Cardiac septum (tissue), 1 donor: ENCODE measurements around the gene TMEM238. TPM values are rescaled to one million over a fixed set of nuclear protein-coding genes. Genes with fewer than 3 reads are reported as not detected.

Experiments used
- DNase-seq: peaks from one replicate; pipeline ENCODE4 v3.0.0-alpha.2; 2020; ENCODE audit warnings: low spot score
- intact Hi-C: fragments of 100-400 bp; cut with DNase I; formaldehyde crosslinking; loops from one replicate; pipeline ENCODE4 v1.14.0; 2022
- total RNA-seq: library from RNA; stranded (reverse); fragmentation: NEBNext Ultra II Directional; extraction: Animal tissue kit (Norgen Biotek cat#: 25700); gene quantifications from one replicate; pipeline ENCODE4 v1.2.1, GENCODE V29; 2021
- donor health status: DM: no; HTN: no; CAD: no.

The TMEM238 gene
- total RNA-seq, 1 donor from 2014 or later = 0.65 TPM

GRCh38 chr19:55365964-55366363 lies 18.1 kb downstream of the TMEM238 start:
- no peak for DNase-seq
- intact Hi-C loops = no loop called here

DNA sequence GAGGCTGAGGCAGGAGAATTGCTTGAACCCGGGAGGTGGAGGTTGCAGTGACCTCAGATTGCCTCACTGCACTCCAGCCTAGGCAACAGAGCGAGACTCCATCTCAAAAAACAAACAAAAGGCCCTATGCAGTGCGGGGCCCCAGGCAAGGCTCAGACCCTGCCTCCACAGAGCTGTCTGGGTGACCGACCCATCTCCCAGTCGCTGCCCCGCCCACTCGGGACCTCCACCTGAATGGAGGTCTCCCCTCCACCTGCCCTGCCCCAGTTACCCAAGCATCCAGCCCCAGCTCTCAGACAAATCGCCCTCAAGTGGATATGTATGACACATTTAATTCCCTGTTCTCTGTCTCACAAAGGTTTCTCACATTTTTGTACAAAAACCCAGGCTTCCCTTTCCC lies 18.8 kb downstream of the TMEM238 start:
- DNase-seq = no peak
- intact Hi-C loops = no loop called here

DNA sequence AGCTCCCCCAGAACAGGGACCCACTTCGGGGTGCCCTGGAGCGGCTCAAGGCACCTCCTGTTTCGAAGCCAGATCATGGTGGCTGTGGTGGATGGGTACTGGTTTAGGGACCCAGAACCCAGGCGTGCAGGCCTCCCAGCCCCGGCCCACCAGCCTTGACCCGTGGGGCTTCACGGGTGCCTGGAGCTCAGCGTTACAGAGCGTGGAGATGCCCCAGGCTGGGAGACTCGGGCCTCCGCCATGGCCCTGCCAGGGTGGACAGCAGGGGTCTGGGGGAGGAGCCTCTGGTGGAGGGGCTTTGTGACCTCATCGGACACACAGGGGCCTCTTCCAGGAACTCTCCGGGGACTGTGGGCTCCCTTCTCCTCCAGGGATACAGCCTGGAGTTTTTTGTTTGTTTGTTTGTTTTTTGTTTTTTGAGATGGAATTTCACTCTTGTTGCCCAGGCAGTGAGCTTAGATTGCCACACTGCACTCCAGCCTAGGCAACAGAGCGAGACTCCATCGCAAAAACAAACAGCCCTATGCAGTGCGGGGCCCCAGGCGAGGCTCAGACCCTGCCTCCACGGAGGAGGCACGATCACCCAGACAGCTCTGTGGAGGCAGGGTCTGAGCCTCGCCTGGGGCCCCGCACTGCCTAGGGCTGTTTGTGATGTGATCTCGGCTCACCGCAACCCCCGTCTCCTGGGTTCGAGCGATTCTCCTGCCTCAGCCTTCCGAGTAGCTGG lies 20.9 kb downstream of the TMEM238 start, which contains the start of gene GARIN5B:
Gene GARIN5B (minus strand): TSS at position 271 of the 727 bp plus-strand sequence. CDS start 194 bp downstream, at position 77.
- intact Hi-C loops = no loop called here
- no peak for DNase-seq

DNA sequence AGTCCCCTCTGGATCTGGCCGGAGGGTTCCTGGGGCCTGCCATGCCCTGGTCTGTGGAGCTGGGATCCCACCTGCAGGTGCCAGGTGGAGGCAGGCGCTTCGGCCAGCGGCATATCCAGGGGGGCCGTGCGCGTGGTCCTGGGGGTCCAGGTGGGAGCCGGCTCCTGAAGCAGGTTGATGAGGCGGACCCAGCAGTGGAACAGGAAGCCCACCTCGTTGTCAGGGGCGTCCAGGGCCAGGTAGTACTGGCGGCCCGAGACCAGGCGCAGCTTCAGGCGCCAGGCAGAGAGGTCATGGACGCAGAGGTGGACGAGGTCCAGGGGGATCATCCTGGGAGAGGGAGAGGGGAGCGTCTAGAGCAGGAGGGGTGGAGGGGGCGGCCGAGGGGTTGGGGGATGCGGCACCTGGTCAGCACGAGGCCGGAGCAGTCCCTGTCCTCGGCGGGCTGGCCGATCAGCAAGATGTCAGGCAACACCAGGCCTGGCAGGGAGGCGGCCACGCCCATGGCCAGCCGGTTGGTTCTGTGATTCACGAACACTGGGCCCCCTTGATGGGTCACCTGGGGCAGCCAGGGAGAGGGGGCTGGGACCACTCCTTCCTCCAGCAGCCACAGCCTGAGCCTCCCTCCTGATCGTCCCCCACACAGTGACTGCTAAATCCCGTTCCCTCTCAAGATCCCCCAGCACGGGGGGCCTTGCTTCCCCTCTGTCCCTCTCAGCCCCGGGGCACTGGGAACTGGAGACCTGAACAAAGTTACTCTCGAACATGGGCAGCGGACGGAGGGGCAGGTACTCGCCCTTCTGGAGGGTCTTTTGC lies 21.7 kb downstream of the TMEM238 start:
- intact Hi-C loops = no loop called here

DNA sequence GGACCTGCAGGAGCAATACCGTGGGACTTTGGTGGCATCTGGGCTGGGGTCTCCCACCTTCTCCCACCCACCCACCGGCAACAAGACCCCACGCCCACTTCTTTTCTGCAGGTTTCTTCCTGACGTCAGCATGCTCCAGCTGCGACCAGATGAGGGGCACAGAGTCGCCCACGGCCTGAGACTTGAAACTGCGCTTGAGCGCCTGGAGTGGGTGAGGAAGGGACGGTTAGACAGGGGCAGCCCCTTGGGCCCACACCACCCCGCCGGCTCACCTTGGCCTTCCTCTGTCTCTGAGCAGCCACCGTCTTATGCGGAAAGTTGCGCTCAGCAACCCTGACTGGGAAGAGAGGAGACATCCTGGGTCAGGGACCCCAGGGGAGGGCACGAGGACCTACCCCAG lies 23.2 kb downstream of the TMEM238 start:
- no peak for DNase-seq
- intact Hi-C loops = no loop called here

More for the DNA sequence above, 21.7 kb downstream of the TMEM238 start:
- no peak for DNase-seq

DNA sequence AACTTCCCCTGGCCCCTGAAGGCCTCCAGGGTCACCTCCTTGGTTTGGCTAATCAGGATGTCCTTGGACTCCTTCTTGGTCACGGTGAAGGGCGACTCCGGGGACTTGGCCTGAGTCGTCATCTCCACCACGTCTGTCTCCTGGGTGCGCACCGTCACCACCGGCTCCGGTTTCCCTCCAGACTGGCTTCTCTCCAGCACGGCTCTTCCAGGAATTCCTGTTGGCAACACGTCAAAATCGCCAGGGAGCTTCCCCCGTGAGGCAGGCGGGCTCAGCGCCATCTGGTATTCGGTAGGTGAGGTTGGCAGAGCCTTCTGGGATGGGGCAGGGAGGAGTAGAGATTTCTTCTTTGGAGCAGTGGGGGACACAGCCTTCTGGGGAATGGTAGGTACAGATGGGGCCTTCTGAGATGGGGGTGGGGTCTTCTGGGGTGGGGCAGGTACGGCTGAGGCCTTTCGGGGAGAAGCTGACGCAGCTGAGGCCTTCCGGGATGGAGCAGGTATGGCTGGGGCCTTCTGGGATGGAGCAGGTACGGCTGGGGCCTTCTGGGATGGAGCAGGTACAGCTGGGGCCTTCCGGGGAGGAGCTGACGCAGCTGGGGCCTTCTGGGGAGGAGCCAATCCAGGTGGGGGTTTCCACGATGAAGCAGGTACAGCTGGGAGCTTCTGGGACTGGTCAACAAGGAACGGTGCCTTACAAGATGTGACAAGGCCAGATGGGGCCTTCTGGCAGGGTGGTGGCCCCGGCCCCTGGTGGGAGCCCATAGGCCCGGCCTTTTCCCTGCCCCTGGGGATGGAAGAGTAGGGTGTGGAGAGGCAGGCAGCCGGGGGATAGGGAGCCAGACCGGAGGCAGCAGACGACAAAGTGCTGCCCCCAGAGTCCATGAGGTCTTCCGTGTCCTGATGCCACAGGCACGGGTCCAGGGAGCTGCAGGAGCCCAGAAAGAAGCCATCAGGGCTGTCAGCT lies 24.9 kb downstream of the TMEM238 start:
- intact Hi-C loops = no loop called here
- DNase-seq = no peak

- DNase-seq = no peak
- intact Hi-C loops = no loop called here
These were observed 25.6 kb downstream of the TMEM238 start for GRCh38 chr19:55358493-55358892.

GRCh38 chr19:55355213-55355821 lies 28.8 kb downstream of the TMEM238 start:
- DNase-seq = no peak
- intact Hi-C loops = no loop called here

DNA sequence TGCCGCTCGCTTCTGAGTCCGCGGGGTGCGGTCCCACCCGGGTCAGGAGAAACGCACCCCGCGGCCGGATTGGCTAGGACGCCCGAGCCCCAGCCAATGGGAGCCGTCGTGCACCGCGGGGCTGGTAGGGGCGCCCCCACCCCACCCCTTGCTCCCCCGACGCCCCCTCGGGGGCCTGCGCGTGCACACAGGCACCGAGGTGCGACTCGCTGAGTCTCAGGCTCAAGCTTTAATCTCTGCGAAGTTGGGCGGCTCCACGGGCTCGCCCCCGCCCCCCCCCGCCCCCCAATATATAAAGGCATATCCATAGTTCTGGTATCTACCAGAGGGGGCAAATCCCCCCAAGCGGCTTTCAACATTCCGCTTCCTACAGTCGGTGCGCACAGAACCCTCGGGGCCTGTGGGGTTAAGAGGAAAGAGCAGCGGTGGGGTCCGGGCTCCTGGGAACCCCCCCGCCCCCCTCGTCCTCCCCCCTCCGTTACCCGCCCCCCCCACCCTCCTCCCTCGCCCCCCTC lies 29.3 kb downstream of the TMEM238 start, which contains the start of gene COX6B2:
Gene COX6B2 (minus strand): TSS at position 22 of the 515 bp plus-strand sequence. CDS start 198 bp downstream, outside the sequence.
- DNase-seq = no peak
- intact Hi-C loops = no loop called here

- intact Hi-C loops = no loop called here
- DNase-seq = peak; percentile 83
These were observed 30.0 kb downstream of the TMEM238 start for GRCh38 chr19:55353803-55354697.

GRCh38 chr19:55353356-55353802 lies 30.7 kb downstream of the TMEM238 start:
- no peak for DNase-seq
- intact Hi-C loops = no loop called here

GRCh38 chr19:55352549-55353145 lies 31.4 kb downstream of the TMEM238 start:
- no peak for DNase-seq
- intact Hi-C loops = no loop called here

GRCh38 chr19:55352040-55352439 lies 32.1 kb downstream of the TMEM238 start:
- DNase-seq = no peak
- intact Hi-C loops = no loop called here

DNA sequence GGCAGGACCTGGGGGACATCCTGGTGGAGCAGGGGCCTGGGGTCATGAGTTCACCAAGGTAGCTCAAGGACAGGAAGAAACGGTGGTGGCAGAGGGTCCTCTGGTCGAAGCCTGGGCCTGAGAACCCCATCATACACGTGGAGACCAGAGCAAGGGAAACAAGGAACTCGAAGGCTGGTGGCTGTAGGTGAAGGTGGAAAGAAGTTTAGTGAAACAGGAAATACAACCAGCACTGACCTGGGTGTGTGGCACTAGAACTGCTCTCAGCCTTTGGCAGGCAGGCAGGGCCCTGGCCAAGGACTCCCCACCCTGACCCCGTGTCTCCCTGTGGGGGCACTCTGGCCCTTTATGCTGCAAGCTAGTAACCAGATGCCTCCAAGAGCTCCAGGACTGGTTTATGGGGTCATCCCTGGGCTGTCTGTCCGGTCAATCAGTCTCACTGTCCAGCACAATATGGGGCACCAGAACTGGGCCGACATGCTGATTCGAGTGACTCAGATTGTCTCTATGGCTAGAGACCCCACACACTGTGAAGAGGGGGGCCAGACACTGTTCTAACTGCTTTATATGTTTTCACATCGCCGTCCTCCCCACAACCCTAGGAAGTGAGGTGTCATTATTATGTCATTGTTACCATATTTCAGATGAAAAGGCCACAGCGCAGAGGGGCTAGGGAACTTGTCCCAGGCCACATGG lies 33.3 kb downstream of the TMEM238 start:
- intact Hi-C loops = no loop called here
- no peak for DNase-seq

- no peak for DNase-seq
- intact Hi-C loops = no loop called here
These were observed 35.6 kb downstream of the TMEM238 start for GRCh38 chr19:55348317-55349034.

GRCh38 chr19:55347442-55348009 lies 36.6 kb downstream of the TMEM238 start:
- DNase-seq = no peak
- intact Hi-C loops = no loop called here
